HG03460 (cell line): ENCODE results near the gene KIFC3.
"Not testable (repeated sequence)": the region's sequence is repeated elsewhere in the genome, so short reads cannot be mapped to it uniquely, and the experiment has no call there.

Source experiments
- ATAC-seq: cut with Tn5 transposase; IDR thresholded peaks from one replicate; pipeline ENCODE4 v1.9.1; 2021; ENCODE audit not compliant: unreplicated experiment

KIFC3 gene, protein sequence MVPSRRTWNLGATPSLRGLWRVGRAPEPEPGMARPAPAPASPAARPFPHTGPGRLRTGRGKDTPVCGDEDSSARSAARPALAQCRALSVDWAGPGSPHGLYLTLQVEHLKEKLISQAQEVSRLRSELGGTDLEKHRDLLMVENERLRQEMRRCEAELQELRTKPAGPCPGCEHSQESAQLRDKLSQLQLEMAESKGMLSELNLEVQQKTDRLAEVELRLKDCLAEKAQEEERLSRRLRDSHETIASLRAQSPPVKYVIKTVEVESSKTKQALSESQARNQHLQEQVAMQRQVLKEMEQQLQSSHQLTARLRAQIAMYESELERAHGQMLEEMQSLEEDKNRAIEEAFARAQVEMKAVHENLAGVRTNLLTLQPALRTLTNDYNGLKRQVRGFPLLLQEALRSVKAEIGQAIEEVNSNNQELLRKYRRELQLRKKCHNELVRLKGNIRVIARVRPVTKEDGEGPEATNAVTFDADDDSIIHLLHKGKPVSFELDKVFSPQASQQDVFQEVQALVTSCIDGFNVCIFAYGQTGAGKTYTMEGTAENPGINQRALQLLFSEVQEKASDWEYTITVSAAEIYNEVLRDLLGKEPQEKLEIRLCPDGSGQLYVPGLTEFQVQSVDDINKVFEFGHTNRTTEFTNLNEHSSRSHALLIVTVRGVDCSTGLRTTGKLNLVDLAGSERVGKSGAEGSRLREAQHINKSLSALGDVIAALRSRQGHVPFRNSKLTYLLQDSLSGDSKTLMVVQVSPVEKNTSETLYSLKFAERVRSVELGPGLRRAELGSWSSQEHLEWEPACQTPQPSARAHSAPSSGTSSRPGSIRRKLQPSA

DNA sequence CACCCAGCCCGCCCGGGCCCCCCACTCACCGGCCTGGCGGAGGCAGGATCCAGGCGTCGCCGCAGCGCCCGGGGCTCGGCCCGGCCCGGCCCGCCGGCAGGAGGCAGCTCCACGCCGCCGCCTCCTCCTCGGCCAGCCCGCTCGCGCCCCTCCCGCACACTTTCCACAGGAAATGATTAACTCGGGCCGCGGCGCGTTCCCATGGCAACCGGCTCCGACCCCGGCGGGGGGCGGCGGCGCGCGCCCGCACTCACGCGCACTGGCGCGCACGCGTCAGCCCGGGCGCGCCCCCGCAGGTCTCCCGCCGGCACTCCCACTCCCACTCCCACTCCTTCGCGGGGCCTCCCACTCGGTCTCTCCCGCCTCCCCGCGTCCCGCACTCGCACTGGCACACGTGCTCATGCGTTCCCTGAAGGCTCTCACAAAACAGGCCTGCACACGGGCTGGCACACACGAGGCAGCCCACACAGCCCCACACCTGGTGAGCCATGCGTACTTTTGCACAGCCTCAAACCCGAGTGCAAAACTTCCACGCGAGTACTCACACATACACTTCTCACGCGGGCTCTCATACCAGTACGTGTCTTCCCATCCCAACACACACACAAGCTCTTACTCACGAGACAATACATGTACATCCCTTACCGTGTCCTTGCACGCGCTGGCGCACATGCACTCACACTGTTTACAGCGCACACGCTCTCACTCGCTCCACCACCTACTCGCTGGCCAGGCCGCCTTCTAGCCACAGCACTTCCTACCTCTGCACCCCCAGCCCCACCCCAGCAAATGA is at the start of gene KIFC3:
KIFC3 (minus strand) TSS at position 151 of the 793 bp plus-strand sequence. CDS start 4,248 bp downstream, outside the sequence.
- no peak for ATAC-seq

DNA sequence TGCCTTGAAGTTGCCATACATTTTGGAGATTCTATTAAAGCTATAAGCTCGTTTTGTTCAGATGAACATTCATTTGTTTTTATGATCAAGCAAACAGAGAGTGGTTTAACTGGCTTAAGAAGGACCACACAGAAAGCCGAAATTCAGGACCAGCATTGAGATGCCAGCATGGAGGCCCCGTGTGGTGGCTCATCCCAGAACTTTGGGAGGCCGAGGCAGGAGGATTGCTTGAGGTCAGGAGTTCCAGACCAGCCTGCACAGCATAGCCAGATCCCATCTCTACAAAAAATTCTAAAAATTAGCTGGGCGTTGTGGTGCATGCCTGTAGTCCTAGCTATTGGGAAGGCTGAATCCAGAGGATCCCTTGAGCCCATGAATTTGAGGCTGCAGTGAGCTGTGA is 45.9 kb upstream of the KIFC3 start:
- no peak for ATAC-seq

DNA sequence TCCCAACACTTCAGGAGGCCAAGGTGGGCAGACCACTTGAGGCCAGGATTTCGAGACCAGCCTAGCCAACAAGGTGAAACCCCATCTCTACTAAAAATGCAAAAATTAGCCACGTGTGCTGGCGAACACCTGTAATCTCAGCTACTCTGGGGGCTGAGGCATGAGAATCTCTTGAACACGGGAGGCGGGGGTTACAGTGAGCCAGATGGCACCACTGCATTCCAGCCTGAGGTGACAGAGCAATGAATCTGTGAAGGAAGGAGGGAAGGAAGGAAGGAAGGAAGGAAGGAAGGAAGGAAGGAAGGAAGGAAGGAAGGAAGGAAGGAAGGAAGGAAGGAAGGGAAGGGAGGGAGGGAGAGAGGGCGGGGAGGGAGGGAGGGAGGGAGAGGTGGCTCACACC is 44.6 kb upstream of the KIFC3 start:
- ATAC-seq: not testable (repeated sequence)

DNA sequence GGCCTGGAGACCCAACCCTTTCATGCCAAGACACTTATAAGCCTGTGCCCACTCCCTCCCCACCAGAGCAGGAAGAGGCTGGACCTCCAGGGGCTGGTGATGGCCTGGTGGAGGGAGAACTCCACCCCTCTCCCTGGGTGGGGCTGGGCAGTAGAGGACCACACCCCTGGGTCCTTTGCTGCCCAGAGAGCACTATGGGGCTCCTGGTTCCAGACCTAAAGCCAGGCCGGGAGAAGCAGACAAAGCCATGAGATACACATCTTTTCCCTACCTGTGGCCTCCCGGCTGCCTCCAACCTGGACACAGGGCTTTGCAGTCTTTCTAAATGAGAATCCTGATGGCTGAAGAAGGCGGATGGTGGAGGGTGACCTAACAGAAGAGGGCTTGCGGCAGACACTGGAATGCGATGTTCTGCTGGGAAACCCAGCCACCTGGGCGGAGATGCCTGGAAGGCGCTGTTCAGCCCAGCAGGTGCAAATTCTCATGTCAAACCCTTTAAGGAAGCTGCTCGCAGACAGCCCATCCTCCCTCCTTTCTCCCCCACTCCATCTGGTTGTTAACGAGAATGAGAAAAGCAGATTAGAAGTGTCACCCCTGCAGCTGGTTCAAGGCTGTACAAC is 43.9 kb upstream of the KIFC3 start:
- ATAC-seq: no peak

DNA sequence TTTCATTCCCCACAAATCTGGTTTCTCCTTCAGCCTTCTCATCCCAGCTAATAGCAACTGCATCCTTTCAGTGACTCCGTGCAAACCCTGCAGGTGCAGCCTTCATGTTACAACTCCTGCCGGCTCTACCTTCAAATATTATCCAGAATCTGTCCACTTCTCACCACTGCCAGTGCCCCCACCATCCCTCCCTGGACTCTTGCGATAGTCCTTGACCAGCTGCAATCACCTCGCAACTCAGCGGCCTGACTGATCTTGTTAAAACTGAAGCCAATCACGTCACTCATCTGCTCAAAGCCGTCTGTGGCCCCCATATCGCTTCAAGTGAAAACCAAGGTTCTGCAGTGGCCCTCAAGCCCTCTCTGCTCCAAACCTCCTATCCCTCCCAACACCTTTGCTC is 42.8 kb upstream of the KIFC3 start:
- no peak for ATAC-seq

DNA sequence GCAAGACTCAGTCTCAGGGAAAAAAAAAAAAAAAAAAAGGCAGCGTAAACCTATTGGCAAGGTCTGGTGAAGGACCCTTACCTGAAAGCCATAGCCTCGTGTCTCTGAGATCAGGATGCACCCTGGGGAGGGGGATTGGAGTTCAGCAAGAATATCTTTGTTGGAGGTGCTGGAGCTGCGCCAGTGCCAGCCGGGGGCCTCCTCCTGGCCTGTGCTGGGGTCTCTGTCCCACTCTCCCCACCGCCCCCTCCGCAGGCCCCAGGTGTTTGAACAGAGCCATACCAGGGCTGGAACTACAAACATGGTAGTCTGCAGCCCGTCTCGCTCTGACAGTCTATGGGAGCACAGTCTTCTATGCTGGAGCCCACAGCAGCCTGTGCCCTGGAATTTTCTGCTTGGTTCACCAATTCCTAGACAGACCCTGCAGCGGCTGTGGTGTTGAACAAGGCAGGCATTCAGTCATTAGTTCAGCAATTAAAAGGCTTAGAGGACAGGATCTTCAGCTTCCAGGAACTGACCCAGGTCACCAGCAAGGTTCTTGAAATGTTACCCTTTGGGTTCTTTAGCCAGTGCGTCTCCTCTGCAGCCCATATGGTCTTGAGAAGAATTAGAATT is 42.2 kb upstream of the KIFC3 start:
- no peak for ATAC-seq

DNA sequence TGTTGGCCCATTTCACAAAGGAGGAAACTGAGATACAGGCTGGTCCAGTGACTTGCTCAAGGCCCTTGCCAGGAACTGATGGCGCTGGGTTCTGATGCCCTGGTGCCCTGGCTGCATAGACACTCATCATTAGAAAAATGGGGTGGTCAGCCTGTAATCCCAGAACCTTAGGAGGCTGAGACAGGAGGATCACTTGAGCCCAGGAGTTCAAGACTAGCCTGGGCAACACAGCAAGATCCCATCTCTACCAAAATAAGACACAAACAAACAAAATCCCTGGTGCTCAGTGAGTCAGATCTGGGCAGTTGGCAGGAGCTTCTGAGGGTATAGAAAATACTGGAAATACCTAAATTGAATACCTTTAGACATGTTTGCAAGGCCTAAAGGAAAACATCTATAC is 41.1 kb upstream of the KIFC3 start:
- no peak for ATAC-seq

DNA sequence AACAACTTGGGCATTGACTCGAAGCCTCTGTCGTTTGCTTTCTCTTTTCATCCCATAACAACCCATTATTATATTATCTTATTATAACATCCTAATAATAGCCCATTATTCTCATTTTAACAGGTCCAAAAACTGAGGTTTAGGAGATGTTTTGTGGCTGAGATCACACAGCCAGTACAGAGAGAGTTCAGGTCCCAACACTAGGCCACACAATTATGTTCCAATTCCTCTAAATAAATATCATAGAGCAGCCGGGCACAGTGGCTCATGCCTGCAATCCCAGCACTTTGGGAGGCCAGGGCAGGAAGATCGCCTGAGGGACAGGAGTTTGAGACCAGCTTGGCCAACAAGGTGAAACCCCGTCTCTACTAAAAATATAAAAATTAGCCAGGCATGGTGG is 40.3 kb upstream of the KIFC3 start:
- no peak for ATAC-seq

DNA sequence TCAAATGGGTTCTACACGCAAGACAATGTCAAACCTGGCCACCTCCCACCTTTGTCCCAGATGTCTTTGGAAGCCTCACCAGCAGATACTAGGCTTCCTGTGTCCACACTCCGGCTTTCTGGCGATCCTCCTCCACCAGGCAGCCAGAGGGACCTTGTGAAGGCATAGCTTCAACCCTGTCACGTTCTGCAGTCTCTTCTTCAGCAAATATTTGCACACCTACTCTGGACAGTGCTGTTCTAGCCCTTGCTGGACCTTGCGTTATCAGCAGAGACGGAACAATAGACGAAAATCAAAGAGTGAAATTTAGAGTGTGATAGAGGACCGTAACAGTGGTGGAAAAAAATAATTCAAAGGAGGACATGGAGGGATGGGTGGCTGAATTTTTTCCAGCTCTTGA is 38.5 kb upstream of the KIFC3 start:
- no peak for ATAC-seq

DNA sequence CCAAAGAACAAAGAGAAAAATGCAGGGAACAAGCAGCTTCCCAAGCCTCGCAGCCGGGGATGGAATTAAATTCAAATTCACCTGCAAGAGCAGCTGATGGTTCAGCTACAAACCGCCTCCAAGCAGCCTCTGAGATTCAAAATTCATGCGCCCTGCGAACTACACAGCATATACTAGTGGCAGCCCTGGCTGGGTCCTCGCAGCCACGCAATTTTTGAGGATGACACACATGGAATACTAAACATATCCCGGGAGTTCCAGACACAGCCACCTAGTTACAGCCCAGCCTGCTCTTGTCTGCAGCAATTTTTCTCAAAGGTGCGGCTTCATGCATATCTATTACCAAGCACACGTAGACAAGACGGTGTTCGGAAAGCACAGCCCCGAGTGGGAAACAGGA is 35.9 kb upstream of the KIFC3 start:
- ATAC-seq: no peak

DNA sequence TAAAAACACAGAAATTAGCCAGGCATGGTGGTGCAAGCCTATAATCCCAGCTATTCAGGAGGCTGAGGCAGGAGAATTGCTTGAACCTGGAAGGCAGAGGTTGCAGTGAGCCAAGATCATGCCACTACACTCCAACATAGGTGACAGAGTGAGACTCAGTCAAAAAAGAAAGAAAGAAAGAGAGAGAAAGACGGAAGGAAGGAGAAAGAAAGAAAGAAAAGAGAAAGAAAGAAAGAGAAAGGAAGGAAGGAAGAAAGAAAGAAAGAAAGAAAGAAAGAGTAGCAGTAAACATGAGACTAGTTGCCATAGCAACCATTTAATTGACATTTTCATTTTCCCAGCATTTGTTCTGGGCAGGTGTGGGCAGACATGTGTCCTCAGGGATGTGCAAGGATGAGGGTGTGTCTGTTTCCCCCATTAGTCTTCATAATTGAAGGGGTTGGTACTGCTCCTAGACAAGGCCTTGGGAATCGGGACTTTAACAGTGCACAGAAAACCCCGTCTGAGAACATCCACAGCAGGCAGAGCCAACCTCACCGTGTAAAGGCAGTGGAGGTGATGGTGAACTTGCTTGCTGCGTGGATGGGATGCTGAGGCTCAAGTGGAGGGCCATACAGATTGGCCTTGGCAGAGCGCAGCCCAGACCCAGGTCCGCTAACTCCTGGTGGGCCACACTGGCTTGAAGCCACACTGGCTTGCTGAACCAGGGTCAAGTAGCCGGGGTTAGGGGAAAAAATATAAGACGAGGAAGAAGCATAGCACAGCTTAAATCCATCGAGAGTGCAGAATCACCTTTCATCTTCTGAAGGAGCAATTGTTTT is 35.2 kb upstream of the KIFC3 start:
- ATAC-seq: no peak

DNA sequence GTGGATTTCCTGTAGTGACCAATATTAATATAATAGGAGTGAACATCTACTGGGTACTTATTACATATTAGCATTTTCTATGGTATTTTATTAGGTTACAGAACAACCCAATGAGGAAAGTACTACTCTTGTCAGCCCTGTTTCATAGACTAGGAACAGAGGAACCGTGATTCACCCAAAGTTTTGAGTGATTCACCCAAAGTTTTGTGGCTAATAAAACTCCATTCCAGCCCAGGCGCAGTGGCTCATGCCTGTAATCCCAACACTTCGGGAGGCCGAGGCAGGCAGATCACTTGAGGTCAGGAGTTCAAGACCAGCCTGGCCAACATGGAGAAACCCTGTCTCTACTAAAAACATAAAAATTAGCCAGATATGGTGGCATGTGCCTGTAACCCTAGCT is 33.1 kb upstream of the KIFC3 start:
- not testable (repeated sequence) for ATAC-seq

DNA sequence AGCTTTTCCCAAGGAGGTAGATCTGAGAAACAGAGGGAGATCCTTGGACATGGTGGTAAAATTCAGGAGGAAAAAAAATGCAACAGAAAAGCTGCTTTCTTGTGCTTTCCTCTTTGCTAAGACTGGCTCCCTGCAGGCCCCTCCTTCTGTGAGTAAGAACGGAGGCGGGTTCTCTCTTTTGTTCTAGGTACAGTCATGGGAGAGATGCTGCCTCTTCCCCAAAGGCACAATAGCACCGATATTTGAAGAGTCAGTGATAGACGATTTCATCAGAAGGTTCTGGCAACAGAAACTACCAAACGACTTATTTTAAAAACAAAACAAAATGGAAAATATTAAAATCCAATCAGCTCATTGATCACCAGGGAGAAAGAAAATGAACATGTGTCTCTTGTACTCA is 32.6 kb upstream of the KIFC3 start:
- no peak for ATAC-seq

DNA sequence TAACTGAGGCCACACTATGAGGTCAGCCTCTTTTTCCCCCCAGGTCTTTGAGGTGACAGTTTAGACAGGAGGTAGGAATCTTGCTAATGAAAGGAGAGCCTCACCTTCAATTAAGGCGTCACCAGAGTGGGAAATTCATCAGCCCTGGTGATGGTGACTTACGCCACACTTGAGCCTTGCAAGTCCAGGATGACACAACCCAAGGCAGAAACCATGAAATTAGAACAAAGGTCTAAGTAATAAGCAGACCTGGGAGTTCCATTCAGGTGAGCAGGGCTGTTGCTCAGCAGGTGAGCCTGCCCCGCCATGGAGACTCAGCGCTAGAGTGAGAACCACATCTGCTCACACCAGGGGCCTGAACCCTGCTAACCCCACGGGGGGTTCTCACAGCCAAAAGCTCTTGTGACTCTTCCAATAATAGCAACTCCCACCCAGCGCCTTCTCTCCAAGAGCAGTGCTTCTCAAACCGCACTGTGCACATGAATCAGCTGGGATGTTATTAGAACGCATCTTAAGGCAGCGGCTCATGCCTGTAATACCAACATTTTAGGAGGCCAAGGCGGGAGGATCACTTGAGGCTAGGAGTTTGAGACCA is 28.7 kb upstream of the KIFC3 start:
- no peak for ATAC-seq

DNA sequence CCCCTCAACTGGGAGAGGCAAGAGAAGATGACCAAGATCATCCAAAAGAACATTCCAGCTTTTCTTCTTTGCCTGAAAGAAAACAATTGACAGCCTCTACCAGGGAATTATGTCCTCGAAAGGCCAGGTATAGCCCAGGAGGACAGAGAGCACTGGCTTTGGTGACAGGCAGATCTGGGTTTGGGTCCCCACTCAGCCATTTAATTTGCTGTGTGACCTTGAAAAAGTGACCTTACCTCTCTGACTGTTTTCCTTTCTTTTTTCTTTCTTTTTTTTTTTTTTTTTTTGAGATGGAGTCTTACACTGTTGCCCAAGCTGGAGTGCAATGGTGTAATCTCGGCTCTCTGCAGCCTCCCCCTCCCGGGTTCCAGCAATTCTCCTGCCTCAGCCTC is 27.7 kb upstream of the KIFC3 start:
- ATAC-seq: no peak

DNA sequence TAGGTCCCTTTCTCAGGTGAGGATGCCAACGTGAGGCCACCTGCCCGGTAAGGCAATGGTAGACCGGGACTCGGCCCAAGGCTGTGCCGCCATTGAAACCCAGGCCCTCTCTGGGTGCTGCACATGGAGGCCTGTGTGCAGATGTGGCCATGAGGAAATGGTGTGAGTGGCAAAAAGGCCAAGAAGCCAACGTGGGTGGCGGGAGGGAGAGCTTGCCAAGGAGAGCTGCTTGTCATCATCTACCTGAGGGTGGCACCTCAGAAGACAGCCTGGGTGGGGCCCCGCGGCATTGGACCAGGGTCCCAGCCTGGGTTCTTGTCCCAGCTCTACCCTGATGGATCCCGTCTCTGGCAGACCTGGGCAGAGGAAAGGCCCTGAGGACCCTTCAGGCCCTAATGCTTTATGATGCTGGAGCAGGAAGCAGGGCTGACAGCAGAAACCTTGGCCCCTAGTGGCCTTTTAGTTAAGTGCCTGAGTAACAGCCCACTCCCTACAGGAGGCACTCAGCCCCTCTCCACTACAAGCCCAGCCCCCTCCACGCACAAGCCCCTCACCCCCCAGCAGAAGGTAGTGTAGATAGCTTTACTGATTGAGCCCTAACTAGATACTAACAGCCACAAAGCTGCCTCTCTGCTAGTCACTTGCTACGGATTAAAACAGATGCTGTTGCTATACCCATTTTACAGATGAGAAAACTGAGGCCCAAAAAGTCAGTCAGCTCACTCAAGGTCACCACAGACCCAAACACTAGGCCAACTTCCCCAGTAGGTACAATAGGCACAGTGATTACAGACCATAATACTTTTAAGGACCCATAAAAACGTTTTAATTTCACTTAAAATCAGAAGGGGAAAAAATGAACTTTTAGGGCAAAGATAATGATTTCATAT is 26.2 kb upstream of the KIFC3 start:
- no peak for ATAC-seq

DNA sequence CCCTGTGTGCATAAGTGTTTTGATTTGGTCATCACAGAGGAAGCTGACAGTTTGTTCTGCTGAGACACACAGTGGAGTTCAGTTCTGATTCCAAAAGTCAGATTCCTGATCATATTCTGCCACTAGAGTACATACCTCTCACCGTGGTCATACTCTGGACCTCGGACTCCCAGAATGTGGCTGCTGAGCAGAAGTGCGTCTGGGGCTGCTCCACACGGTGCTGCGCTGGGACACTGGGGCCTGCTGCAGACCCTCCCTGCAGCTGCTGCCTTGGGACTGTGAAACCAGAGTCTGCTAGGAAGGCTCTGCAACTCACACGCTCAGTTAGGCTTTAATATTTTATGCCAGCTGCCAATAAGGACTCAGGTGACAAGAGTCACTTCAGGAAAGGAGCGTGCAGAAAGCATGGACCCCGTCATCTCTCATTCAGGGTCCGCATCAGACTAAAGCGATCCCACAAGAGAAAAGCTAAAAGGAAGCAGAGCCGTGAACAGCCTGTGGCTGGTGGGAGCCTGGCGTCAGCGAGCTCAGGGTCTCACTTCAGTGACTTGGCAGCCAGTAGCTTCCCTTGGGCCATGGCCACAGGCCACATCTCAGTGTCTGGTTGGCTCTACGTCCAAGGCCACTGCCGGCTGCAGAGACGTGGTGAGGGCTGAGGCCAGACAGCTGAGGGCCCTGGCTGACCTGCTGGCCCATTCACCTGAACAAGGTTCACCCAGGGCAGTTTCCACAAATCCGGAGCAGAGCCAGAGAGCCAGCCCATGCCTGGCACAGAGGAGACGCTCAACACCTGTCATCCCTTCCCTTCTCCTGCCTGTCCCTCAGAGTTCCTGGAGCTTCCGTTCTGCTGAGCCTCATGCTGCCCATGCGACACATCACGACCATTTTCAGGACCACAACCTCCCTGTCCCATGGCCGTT is 24.7 kb upstream of the KIFC3 start:
- no peak for ATAC-seq
